ENCODE data around the gene ADAT3. TPM values are rescaled to one million over a fixed set of nuclear protein-coding genes. Genes with fewer than 3 reads are reported as not detected.

Gene ADAT3
- total and polyA plus RNA-seq, 2 donors (not counting 1 experiment from before 2014, with no cell fraction given): 5.3 to 13.4 TPM

DNA sequence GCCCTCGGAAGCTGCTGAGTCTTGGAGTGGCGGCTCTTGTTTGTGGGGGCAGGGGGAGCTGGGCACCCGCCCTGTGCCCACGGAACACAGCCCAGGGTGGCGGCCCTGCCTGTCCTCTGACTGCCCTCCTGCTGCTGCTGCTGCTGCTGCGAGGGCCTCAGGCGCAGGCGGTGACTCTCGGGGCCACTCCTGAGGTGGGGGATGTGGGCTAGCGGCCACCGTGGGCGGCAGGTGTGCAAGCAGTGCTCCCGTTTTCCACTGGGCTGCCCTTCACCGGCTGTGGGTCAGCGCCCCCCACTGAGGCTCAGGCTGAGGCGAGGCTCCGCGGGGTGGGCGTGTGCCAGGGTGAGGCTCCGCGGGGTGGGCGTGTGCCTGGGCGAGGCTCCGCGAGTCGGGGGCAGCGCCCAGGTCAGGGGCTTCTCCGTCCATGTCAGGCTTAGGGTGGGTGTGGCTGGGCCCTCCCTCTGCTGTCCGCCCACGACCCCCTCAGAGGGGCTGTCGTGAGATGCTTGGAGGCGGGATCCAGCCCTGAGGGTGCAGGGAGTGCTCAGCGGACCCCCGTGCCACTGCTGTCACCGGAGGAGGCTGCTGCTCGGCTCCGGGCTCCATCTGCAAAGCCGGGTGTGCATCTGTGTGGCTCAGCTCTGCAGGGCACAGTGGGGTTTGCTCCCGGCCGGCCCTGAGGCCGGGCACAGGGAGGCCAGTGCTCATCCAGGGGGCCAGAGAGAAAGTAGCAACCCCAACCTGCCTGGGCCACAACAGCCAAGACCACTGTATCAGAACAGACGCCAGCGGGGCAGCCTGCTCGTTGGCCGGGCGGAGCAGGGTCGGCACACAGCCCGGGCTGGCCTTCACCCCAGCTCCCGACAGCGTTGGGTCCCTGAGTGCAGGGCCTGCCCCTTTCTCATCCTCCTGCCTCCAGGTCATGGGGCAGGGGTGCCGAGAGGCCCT, 50.2 kb downstream of the ADAT3 start:
- CTCF ChIA-PET: no interaction called here
- no peak overlapping the region for H3K27ac Mint-ChIP-seq
- H3K4me1 Mint-ChIP-seq: peaks cover 20% of the 10 kb centered on the region

DNA sequence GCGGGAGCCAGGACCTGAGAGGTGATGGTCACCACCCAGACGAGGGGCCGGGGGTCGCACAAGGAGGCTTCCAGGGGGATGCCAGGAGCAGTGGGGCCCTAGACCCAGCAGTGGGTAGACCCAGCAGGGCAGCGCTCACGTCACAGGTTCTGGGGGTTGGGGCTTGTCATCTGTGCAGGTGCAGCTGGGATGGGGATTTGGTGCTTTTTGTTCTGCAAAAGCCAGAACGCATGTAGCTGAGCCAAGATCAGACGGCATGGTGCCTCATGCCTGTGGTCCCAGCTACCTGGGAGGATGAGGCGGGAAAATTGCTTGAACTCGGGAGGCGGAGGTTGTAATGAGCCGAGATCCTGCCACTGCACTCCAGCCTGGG, 50.9 kb downstream of the ADAT3 start:
- Histone ChIP-seq H3K79me2 (ENCODE audit: control insufficient read depth, insufficient read depth, low read length) (peaks cover 97% of the 10 kb centered on the region), H3K4me3 (ENCODE audit: control extremely low read depth in 1 of 5, extremely low read depth in 1 of 5, insufficient read depth in 1 of 5, low read depth in 2 of 5, low read length in 4 of 5) (no peak overlapping the region), H4K20me1 (ENCODE audit: control insufficient read depth, insufficient read depth, low read length, poor library complexity, severe bottlenecking) (peaks cover 95% of the 10 kb centered on the region), H3K4me2 (replicated peaks; ENCODE audit: low read depth, low read length, poor library complexity, severe bottlenecking) (no peak overlapping the region), H3K27me3 (replicated peaks in 1 of 4; ENCODE audit: control extremely low read depth in 1 of 4, control insufficient read depth in 3 of 4, insufficient read depth in 4 of 4, low read length in 3 of 4) (no peaks in the 10 kb centered on the region), H3K27ac (ENCODE audit: low read length in 2 of 2) (no peak overlapping the region), H3K9me3 (ENCODE audit: control extremely low read depth in 1 of 3, control insufficient read depth in 2 of 3, insufficient read depth in 1 of 3, low read length in 2 of 3) (peaks cover 0 to 2% (median 0%) of the 10 kb centered on the region in 3 donors), H3K4me1 (ENCODE audit: control insufficient read depth in 2 of 2, insufficient read depth in 2 of 2, low read length in 2 of 2) (peaks cover 0 to 4% of the 10 kb centered on the region in 2 donors), H3K36me3 (replicated peaks in 1 of 2; ENCODE audit: control extremely low read depth in 1 of 2, control insufficient read depth in 1 of 2, extremely low read depth in 1 of 2, insufficient read depth in 2 of 2, low read length in 1 of 2) (peaks cover 1 to 36% of the 10 kb centered on the region in 2 experiments), H2AFZ (ENCODE audit: insufficient read depth, low read depth, low read length, poor library complexity, severe bottlenecking) (no peak overlapping the region), H3K9ac (ENCODE audit: low read length) (no peak overlapping the region)
- WGBS (ENCODE audit: insufficient coverage): 95% methylated on average over 12 of the region's 12 CpGs
- Mint-ChIP-seq H3K4me1 (peaks cover 20% of the 10 kb centered on the region), H3K27ac (no peak overlapping the region), H3K9me3 (ENCODE audit: insufficient read depth) (no peaks in the 10 kb centered on the region), H3K27me3 (no peaks in the 10 kb centered on the region), H3K4me3 (no peak overlapping the region)
- intact Hi-C loops (cut with micrococcal nuclease): no loop called here
- no peak for TF ChIP-seq EZH2 (IDR thresholded peaks at IDR 0.05; ENCODE audit: borderline replicate concordance, insufficient read depth, low read depth, low read length, poor library complexity, severe bottlenecking)
- TF ChIP-seq, protein P1, sequence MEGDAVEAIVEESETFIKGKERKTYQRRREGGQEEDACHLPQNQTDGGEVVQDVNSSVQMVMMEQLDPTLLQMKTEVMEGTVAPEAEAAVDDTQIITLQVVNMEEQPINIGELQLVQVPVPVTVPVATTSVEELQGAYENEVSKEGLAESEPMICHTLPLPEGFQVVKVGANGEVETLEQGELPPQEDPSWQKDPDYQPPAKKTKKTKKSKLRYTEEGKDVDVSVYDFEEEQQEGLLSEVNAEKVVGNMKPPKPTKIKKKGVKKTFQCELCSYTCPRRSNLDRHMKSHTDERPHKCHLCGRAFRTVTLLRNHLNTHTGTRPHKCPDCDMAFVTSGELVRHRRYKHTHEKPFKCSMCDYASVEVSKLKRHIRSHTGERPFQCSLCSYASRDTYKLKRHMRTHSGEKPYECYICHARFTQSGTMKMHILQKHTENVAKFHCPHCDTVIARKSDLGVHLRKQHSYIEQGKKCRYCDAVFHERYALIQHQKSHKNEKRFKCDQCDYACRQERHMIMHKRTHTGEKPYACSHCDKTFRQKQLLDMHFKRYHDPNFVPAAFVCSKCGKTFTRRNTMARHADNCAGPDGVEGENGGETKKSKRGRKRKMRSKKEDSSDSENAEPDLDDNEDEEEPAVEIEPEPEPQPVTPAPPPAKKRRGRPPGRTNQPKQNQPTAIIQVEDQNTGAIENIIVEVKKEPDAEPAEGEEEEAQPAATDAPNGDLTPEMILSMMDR (IDR thresholded peaks at IDR 0.05): no peak
- no peak for ATAC-seq (ENCODE audit: low read depth)
- ChIA-PET POLR2A (no interaction called here), CTCF (no interaction called here)
- no peak for DNase-seq

More for the DNA sequence above, 50.2 kb downstream of the ADAT3 start:
- no peak overlapping the region for H2AFZ ChIP-seq (ENCODE audit: insufficient read depth, low read depth, low read length, poor library complexity, severe bottlenecking)
- 91% methylated on average over 49 of the region's 51 CpGs for whole genome bisulfite sequencing (ENCODE audit: insufficient coverage)
- H3K79me2 ChIP-seq (ENCODE audit: control insufficient read depth, insufficient read depth, low read length): peaks cover 97% of the 10 kb centered on the region
- H3K9me3 ChIP-seq (ENCODE audit: control extremely low read depth in 1 of 3, control insufficient read depth in 2 of 3, insufficient read depth in 1 of 3, low read length in 2 of 3): no peaks in the 10 kb centered on the region
- Mint-ChIP-seq H3K4me3 (no peak overlapping the region), H3K9me3 (ENCODE audit: insufficient read depth) (no peaks in the 10 kb centered on the region), H3K27me3 (no peaks in the 10 kb centered on the region)
- intact Hi-C loops (cut with micrococcal nuclease): no loop called here
- POLR2A ChIA-PET: no interaction called here
- H3K4me3 ChIP-seq (ENCODE audit: control extremely low read depth in 1 of 5, extremely low read depth in 1 of 5, insufficient read depth in 1 of 5, low read depth in 2 of 5, low read length in 4 of 5): no peak overlapping the region
- TF ChIP-seq, protein P1 (IDR thresholded peaks at IDR 0.05): no peak
- H3K27ac ChIP-seq (ENCODE audit: low read length in 2 of 2): no peak overlapping the region
- DNase-seq (no peak), ATAC-seq (ENCODE audit: low read depth) (no peak)
- no peak overlapping the region for H3K9ac ChIP-seq (ENCODE audit: low read length)
- no peaks in the 10 kb centered on the region for H3K27me3 ChIP-seq (replicated peaks in 1 of 4; ENCODE audit: control extremely low read depth in 1 of 4, control insufficient read depth in 3 of 4, insufficient read depth in 4 of 4, low read length in 3 of 4)
- H3K36me3 ChIP-seq (replicated peaks in 1 of 2; ENCODE audit: control extremely low read depth in 1 of 2, control insufficient read depth in 1 of 2, extremely low read depth in 1 of 2, insufficient read depth in 2 of 2, low read length in 1 of 2): peaks cover 1 to 33% of the 10 kb centered on the region in 2 experiments
- H3K4me2 ChIP-seq (replicated peaks; ENCODE audit: low read depth, low read length, poor library complexity, severe bottlenecking): no peak overlapping the region
- H4K20me1 ChIP-seq (ENCODE audit: control insufficient read depth, insufficient read depth, low read length, poor library complexity, severe bottlenecking): peaks cover 95% of the 10 kb centered on the region
- no peaks in the 10 kb centered on the region for H3K4me1 ChIP-seq (ENCODE audit: control insufficient read depth in 2 of 2, insufficient read depth in 2 of 2, low read length in 2 of 2)
